Transverse colon (tissue), 4 donors: Measurements from ENCODE around the gene SLC25A24.

Experiments
- CTCF ChIP-seq, 5 experiments: fragments of 200-600 bp in 3 of 5; fragments of 450-650 bp in 2 of 5; sonication (generic) in 3 of 5; IDR thresholded peaks; 1 replicate in 2 of 5; 2 replicates in 3 of 5; pipeline ENCODE4 v1.5.1; 2016 to 2017; ENCODE audit warnings: antibody characterized with exemption in 5 of 5, inconsistent platforms in 3 of 5, mild to moderate bottlenecking in 2 of 5, moderate library complexity in 1 of 5
- POLR2A ChIP-seq: fragments of 450-650 bp; IDR thresholded peaks from one replicate; pipeline ENCODE4 v1.6.1; 2016; ENCODE audit warnings: antibody characterized with exemption, mild to moderate bottlenecking, moderate library complexity
- POLR2AphosphoS5 ChIP-seq, 3 donors: sonication (generic); formaldehyde crosslinking; IDR thresholded peaks; one replicate each; pipeline ENCODE4 v1.6.1; 2016; ENCODE audit warnings: antibody characterized with exemption in 3 of 3

- TF ChIP-seq POLR2A (no peak), CTCF (IDR thresholded peaks at IDR 0.05) (no peak), POLR2AphosphoS5 (IDR thresholded peaks at IDR 0.05) (no peak)
Observed at GRCh38 chr1:108149796-108150467, 50.2 kb downstream of the SLC25A24 start.
